CD4-positive, alpha-beta T cell treated with Interleukin-17A for 4 hours (primary cell): ENCODE data around the gene ANKRD30B.
"Not testable (repeated sequence)": the region's sequence is repeated elsewhere in the genome, so short reads cannot be mapped to it uniquely, and the experiment has no call there.

Experiments
- DNase-seq: peaks from one replicate; pipeline ENCODE4 v3.0.0-alpha.2; 2020; ENCODE audit warnings: mixed read lengths

ANKRD30B gene

GRCh38 chr18:14747513-14748474, at the start of gene ANKRD30B:
Gene ANKRD30B (plus strand): TSS chr18:14748172. CDS start chr18:14748420, 248 bp downstream.
- no peak for DNase-seq

DNA sequence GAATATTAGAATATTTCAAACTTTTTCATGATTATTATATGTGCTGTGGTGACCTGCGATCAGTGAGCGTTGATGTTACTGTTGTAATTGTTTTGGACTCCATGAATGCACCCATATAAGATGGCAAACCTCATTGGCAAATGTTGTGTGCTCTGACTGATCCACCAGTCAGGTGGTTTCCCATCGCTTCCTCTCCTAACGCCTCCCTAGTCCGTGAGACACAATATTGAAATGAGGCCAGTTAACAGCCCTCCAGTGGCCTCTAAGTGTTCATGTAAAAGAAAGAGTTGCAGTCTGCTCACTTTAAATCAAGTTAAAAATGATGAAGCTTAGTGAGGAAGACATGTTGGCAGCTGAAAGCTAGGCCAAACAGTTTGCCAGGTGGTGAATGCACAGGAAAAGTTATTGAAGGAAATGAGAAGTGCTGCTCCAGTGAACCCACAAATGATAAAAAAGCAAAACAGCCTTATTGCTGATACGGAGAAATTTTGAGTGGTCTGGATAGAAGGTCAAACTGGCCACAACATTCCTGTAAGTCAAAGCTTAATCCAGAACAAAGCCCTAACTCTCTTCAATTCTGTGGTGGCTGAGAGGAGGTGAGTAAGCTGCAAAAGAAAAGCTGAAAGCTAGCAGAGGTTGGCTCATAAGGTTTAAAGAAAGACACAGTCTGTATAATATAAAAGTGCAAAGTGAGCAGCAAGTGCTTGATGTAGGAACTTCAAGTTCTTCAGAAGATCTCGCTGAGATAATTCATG, 46.5 kb upstream of the ANKRD30B start:
- not testable (repeated sequence) for DNase-seq

DNA sequence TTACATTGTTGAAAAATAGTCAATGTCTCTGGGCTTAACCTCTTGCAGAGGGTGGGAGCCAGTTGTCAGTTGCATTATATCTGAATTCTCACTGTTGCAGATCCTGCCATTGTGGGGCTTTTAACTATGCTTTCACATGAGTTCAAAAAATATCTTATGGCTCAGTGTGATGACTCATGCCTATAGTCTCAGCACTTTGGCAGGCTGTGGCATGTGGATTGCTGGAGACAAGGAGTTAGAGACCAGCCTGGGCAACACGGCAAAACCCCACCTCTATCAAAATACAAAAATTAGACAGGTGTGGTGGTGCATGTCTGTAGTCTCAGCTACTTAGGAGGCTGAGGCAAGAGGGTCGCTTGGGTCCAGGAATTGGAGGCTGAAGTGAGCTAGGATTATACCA, 38.2 kb upstream of the ANKRD30B start:
- DNase-seq: not testable (repeated sequence)

- not testable (repeated sequence) for DNase-seq
Observed at GRCh38 chr18:14721569-14721968, 26.4 kb upstream of the ANKRD30B start.

DNA sequence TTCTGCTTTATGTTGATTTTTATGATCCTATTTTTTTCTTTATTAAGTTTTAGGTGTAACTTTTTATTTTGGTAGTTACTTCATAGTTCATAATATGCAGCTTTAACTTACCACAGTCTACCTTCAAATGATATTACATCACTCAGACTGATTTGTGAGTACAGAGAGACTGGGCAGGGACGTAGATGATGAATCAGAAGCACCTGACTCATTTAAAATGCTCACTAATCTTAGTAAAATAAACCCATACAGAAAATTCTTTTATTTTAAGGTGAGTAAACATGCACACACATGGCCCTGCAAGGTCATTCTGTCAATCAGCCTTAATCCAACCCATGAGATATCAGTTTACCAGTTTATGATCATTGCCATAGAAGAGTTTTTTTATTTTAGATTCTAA, 8.9 kb upstream of the ANKRD30B start:
- DNase-seq: not testable (repeated sequence)

DNA sequence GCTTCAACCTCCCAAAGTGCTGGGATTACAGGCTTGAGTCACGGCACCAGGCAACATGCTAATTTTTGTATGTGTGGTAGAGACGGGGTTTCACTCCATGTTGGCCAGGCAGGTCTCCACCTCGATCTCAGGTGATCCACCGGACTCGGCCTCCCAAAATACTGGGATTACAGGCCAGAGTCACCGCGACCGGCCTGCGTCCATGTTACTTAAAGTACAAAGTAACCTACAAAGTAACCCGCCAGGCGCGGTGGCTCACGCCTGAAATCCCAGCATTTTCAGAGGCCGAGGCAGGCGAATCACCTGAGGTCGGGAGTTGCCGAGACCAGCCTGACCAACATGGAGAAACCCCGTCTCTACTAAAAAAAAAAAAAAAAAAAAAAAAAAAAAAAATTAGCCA, 1.1 kb upstream of the ANKRD30B start:
- DNase-seq: no peak

DNA sequence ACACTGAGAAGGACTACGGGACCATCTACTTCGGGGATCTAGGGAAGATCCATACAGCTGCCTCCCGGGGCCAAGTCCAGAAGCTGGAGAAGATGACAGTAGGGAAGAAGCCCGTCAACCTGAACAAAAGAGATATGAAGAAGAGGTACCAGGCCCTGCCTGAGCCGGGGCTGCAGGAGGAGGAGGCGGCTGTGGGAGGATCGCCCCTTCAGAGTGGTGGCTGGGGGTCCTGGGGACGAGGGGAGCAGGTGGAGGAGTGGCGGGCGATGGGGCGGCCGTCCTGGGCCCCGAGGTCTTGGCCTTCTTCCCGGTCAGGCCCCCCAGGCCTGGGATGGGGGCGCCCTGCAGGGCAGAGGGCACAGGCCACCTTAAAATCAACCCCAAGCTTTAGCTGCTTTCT, 524 bp downstream of the ANKRD30B start:
- DNase-seq: no peak

DNA sequence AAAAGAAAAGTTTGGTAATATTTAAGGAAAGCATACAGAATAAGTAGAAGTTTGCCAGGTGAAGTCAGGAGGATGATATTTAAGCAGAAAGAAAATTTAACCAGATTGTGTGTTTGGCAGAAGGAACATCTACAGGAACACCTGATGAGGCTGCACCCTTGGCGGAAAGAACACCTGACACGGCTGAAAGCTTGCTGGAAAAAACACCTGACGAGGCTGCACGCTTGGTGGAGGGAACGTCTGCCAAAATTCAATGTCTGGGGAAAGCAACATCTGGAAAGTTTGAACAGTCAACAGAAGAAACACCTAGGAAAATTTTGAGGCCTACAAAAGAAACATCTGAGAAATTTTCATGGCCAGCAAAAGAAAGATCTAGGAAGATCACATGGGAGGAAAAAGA, 15.6 kb downstream of the ANKRD30B start:
- DNase-seq: not testable (repeated sequence)

- no peak for DNase-seq
Observed at GRCh38 chr18:14767474-14767873, 19.5 kb downstream of the ANKRD30B start.

DNA sequence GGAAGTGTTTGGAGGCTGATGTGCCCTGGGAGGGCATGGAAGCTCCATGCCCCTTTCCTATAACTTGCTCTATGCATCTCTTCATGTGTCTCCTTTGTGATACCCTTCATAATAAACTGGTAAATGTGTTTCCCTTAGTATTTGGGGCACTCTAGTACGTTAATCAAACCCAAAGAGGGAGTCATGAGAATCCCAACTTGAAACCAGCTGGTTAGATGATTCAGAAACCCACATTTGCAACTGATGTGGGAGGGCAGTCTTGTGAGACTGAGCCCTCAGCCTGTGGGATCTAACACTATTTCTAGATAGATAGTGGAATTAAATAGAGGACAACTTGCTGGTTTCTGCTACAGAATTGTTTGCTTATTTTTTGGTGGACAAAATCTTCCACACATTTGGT, 20.3 kb downstream of the ANKRD30B start:
- DNase-seq: no peak

DNA sequence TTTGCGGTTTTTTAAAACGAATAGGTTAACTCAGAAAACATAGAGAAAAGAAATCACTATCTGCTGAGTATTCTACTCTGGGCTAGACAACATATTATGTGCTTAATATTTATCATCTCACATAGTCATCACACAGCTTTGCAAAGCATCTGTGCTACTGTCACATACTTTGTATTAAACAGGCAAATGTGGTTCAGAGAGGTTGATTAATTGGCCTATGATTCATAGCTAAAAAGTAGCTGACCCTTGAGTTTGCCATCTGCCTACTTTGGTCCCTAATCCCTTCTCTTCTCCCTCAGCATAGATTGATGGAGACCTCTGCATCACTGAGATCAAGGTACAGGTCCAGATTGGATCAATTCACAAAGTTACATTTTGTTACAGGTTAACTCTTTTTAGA, 21.4 kb downstream of the ANKRD30B start:
- DNase-seq: no peak

- DNase-seq: no peak
Observed at GRCh38 chr18:14776801-14777200, 28.8 kb downstream of the ANKRD30B start.

DNA sequence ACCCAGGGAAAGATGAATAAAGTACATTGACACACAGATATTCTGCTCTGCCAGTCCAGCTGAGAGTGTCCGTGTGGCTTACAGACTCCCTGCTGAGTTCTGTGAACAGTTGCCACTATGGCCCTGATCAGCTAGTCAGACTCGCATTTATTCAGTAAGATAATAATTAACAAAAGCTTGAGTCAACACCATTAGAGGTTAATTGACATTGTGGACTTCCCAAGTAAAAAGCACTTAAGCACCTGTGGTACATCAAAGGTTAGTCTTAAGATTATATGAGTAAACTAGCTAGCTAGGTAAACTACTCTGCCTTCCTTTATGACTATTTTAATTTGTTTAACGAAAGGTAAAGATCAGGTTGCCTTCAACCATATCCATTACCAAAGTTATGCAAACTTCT, 33.7 kb downstream of the ANKRD30B start:
- no peak for DNase-seq

GRCh38 chr18:14784133-14784532, 36.2 kb downstream of the ANKRD30B start:
- DNase-seq: no peak

DNA sequence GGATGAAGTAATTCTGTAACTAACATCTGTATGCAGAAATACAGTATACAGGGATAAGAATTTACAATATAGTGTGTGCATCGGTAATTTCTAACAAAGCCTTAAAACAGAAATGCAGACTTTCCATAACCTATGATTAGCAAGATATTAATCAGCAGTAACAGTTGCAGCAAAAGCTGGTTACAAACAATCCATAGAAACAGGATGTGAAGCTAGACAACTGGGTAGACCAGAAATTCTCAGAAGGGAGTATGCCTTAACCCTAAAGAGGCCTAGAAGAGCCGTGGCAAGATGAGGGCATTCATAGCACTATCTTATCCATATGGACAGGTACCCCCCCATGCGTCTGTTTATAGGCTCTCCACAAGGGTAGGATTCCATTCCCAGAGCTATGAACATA, 48.9 kb downstream of the ANKRD30B start:
- DNase-seq: not testable (repeated sequence)

GRCh38 chr18:14797969-14798764, 50.2 kb downstream of the ANKRD30B start:
- not testable (repeated sequence) for DNase-seq

DNA sequence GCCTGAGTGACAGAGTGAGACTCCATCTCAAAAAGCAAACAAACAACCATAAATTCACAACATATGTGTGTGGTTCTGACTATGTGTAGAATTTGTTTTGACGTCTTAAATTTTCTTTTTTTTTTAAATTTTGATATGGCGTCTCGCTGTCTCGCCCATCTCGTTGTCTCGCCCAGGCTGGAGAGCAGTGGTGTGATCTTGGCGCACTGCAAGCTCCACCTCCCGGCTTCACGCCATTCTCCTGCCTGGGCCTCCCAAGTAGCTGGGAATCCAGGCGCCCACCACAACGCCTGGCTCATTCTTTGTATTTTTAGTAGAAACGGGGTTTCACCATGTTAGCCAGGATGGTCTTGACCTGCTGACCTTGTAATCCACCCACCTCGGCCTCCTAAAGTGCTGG, 63.1 kb downstream of the ANKRD30B start:
- DNase-seq: not testable (repeated sequence)

GRCh38 chr18:14826972-14827632, 79.1 kb downstream of the ANKRD30B start:
- DNase-seq: not testable (repeated sequence)

- not testable (repeated sequence) for DNase-seq
Observed at GRCh38 chr18:14841607-14842006, 93.6 kb downstream of the ANKRD30B start.

DNA sequence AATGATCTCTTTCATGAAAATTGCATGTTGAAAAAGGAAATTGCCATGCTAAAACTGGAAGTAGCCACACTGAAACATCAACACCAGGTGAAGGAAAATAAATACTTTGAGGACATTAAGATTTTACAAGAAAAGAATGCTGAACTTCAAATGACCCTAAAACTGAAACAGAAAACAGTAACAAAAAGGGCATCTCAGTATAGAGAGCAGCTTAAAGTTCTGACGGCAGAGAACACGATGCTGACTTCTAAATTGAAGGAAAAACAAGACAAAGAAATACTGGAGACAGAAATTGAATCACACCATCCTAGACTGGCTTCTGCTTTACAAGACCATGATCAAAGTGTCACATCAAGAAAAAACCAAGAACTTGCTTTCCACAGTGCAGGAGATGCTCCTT, 103.6 kb downstream of the ANKRD30B start:
- DNase-seq: not testable (repeated sequence)

GRCh38 chr18:14855634-14856033, 107.7 kb downstream of the ANKRD30B start:
- not testable (repeated sequence) for DNase-seq

DNA sequence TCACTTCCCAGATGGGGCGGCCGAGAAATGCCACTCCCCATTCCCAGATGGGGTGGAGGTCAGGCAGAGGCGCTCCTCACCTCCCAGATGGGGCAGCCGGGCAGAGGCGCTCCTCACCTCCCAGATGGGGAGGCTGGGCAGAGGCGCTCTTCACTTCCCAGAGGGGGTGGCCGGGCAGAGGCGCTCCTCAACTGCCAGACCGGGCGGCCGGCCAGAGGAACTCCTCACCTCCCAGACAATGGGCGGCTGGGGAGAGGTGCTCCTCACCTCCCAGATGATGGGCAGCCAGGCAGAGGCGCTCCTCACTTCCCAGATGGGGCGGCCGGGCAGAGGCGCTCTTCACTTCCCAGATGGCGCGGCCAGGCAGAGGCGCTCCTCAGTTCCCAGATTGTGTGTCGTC, 108.3 kb downstream of the ANKRD30B start:
- not testable (repeated sequence) for DNase-seq
